Right atrium auricular region (tissue), 2 donors: ENCODE results near the gene TRIM56. TPM values are rescaled to one million over a fixed set of nuclear protein-coding genes. Genes with fewer than 3 reads are reported as not detected.
"Not testable (repeated sequence)": the region's sequence is repeated elsewhere in the genome, so short reads cannot be mapped to it uniquely, and the experiment has no call there.

Experiments
- DNase-seq: peaks from one replicate; pipeline ENCODE4 v3.0.0-alpha.2; 2019; ENCODE audit warnings: low spot score
- H3K27ac ChIP-seq, 2 donors: fragments of 200-600 bp; sonication (generic); 1 replicate in 1 of 2; 2 replicates in 1 of 2; pipeline ENCODE4 v1.5.1; 2016 to 2019
- H3K27me3 ChIP-seq, 2 donors: fragments of 200-600 bp; sonication (generic); one replicate each; pipeline versions ENCODE4 v1.5.1 to v1.6.0; 2017 to 2019
- H3K36me3 ChIP-seq: fragments of 200-600 bp; sonication (generic); one replicate; pipeline ENCODE4 v1.5.1; 2016
- H3K4me1 ChIP-seq, 2 donors: fragments of 200-600 bp; sonication (generic); one replicate each; pipeline versions ENCODE4 v1.5.1 to v1.6.0; 2017 to 2019
- H3K4me3 ChIP-seq, 2 donors: fragments of 200-600 bp; sonication (generic); 1 replicate in 1 of 2; 2 replicates in 1 of 2; pipeline ENCODE4 v1.5.1; 2017 to 2019; ENCODE audit warnings: mild to moderate bottlenecking in 1 of 2, moderate library complexity in 1 of 2
- H3K9me3 ChIP-seq, 2 donors: fragments of 200-600 bp; sonication (generic); one replicate each; pipeline ENCODE4 v1.5.1; 2019
- total RNA-seq, 2 donors: library from RNA; depleted of rRNA; stranded (reverse); fragments of >200 nt; gene quantifications; one replicate each; pipeline ENCODE4 v1.1.0, GENCODE V29; 2016
- TF ChIP-seq, protein P1 (sequence below), 2 donors: fragments of 200-600 bp; sonication (generic); IDR thresholded peaks; one replicate each; pipeline ENCODE4 v1.5.1; 2019; ENCODE audit warnings: antibody characterized with exemption in 2 of 2

Gene TRIM56
- total RNA-seq, 2 donors from 2014 or later = 10.2 to 15.2 TPM

GRCh38 chr7:101114492-101114891, 29.2 kb downstream of the TRIM56 start:
- Histone ChIP-seq H3K27ac (no peak overlapping the region), H3K36me3 (no peaks in the 10 kb centered on the region), H3K9me3 (no peaks in the 10 kb centered on the region), H3K4me1 (peaks cover 0 to 31% of the 10 kb centered on the region in 2 donors), H3K4me3 (no peak overlapping the region), H3K27me3 (no peaks in the 10 kb centered on the region)
- no peak for DNase-seq
- TF ChIP-seq, protein P1, sequence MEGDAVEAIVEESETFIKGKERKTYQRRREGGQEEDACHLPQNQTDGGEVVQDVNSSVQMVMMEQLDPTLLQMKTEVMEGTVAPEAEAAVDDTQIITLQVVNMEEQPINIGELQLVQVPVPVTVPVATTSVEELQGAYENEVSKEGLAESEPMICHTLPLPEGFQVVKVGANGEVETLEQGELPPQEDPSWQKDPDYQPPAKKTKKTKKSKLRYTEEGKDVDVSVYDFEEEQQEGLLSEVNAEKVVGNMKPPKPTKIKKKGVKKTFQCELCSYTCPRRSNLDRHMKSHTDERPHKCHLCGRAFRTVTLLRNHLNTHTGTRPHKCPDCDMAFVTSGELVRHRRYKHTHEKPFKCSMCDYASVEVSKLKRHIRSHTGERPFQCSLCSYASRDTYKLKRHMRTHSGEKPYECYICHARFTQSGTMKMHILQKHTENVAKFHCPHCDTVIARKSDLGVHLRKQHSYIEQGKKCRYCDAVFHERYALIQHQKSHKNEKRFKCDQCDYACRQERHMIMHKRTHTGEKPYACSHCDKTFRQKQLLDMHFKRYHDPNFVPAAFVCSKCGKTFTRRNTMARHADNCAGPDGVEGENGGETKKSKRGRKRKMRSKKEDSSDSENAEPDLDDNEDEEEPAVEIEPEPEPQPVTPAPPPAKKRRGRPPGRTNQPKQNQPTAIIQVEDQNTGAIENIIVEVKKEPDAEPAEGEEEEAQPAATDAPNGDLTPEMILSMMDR (IDR thresholded peaks at IDR 0.05) = no peak

DNA sequence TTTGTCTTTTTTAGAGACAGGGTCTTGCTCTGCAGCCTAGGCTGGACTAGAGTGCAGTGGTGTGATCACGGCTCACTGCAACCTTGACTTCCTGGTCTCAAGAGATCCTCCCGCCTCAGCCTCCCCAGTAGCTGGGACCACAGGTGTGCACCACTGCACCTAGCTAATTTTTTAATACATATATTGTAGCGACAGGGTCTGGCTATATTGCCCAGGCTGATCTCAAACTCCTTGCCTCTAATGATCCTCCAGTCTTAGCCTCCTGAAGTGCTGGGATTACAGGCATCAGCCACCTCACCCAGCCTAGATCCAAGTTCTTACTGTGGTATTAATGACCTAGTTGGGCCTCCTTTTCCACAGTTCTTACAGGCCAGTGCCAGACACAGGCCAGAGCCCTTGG, 29.9 kb downstream of the TRIM56 start:
- TF ChIP-seq, protein P1 (IDR thresholded peaks at IDR 0.05) = no peak
- no peaks in the 10 kb centered on the region for H3K9me3 ChIP-seq
- no peaks in the 10 kb centered on the region for H3K27me3 ChIP-seq
- no peak overlapping the region for H3K4me3 ChIP-seq
- no peaks in the 10 kb centered on the region for H3K36me3 ChIP-seq
- H3K4me1 ChIP-seq = peaks cover 0 to 34% of the 10 kb centered on the region in 2 donors
- DNase-seq = no peak
- H3K27ac ChIP-seq = peak overlapping the region in 1 of 2 donors; percentile 26

DNA sequence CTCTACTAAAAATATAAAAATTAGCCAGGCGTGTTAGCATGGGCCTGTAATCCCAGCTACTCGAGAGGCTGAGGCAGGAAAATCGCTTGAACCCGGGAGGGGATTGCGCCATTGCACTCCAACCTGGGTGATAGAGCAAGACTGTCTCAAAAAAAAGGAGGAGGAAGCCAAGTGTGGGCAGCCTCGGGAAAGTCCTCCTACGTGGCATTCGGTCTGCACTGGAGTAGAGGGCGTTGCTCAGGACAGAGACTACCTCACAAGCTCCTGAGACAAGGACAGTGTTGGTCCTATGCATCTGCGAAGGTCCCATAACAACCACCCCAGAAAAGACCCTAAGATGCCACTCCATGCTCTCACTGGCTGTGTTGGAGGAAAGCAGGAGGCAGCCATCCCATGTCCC, 31.6 kb downstream of the TRIM56 start:
- DNase-seq = no peak
- Histone ChIP-seq H3K4me1 (peaks cover 0 to 36% of the 10 kb centered on the region in 2 donors), H3K27me3 (no peaks in the 10 kb centered on the region), H3K9me3 (no peaks in the 10 kb centered on the region), H3K27ac (peak overlapping the region; percentile 47 to 69), H3K36me3 (no peaks in the 10 kb centered on the region), H3K4me3 (no peak overlapping the region)
- TF ChIP-seq, protein P1 (IDR thresholded peaks at IDR 0.05) = no peak

DNA sequence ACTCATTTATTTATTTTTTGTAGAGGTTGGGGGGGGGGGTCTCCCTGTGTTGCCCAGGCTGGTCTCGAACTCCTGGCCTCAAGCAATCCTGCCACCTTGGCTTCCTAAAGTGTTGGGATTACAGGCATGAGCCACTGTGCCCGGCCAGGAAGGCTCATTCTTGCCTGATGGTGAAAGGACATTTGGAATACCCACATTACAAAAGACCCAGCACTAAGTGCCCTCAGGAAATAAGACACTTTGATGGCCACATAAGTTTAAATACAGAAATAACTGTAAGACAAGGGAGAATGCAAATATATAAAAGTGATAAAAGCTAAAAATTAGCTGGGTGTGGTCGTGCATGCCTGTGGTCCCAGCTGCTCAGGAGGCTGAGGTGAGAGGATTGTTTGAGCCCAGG, 33.6 kb downstream of the TRIM56 start:
- no peak for DNase-seq
- Histone ChIP-seq H3K36me3 (no peaks in the 10 kb centered on the region), H3K4me1 (peaks cover 0 to 47% of the 10 kb centered on the region in 2 donors), H3K4me3 (no peak overlapping the region), H3K27me3 (no peaks in the 10 kb centered on the region), H3K9me3 (no peaks in the 10 kb centered on the region), H3K27ac (no peak overlapping the region)
- TF ChIP-seq, protein P1 (IDR thresholded peaks at IDR 0.05) = no peak

DNA sequence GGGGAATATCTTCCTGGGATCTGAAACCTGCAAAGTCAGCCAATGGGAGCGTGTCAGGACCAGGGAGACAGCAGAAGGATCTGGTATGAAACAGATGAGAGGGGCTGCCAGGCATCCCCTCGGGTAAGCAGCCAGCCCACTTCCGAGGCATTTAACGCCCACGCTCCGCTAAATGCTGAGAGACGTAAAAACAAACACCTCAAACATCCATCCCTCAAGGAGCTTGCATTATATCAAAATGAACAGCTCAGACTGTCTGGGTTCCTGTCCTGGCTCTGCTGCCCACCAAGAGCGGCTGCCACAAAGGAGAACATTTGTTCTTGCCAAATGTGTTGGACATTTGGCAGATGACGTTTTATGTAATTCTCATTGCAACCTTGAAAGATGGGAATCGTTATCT, 34.6 kb downstream of the TRIM56 start:
- no peaks in the 10 kb centered on the region for H3K27me3 ChIP-seq
- peak overlapping the region in 1 of 2 donors; percentile 32 for H3K27ac ChIP-seq
- DNase-seq = no peak
- no peak overlapping the region for H3K4me3 ChIP-seq
- H3K36me3 ChIP-seq = no peaks in the 10 kb centered on the region
- TF ChIP-seq, protein P1 (IDR thresholded peaks at IDR 0.05) = no peak
- peaks cover 0 to 56% of the 10 kb centered on the region in 2 donors for H3K4me1 ChIP-seq
- no peaks in the 10 kb centered on the region for H3K9me3 ChIP-seq

GRCh38 chr7:101120315-101120714, 35.0 kb downstream of the TRIM56 start:
- TF ChIP-seq, protein P1 (IDR thresholded peaks at IDR 0.05) = no peak
- Histone ChIP-seq H3K4me1 (peaks cover 0 to 61% of the 10 kb centered on the region in 2 donors), H3K4me3 (no peak overlapping the region), H3K27ac (peak overlapping the region in 1 of 2 donors; percentile 32), H3K27me3 (no peaks in the 10 kb centered on the region), H3K9me3 (no peaks in the 10 kb centered on the region), H3K36me3 (no peaks in the 10 kb centered on the region)
- no peak for DNase-seq

GRCh38 chr7:101121631-101121990, 36.3 kb downstream of the TRIM56 start:
- H3K27me3 ChIP-seq, H3K36me3 ChIP-seq, DNase-seq, H3K9me3 ChIP-seq: not testable (repeated sequence)
- peak overlapping the region in 1 of 2 donors; percentile 41 for H3K4me3 ChIP-seq
- H3K4me1 ChIP-seq = peaks cover 0 to 74% of the 10 kb centered on the region in 2 donors
- peak overlapping the region; percentile 82 to 91 for H3K27ac ChIP-seq
